ENCODE results near the gene RALGPS1. TPM values are rescaled to one million over a fixed set of nuclear protein-coding genes. Genes with fewer than 3 reads are reported as not detected.

Gene RALGPS1
- total and polyA plus RNA-seq, 3 experiments from 2014 or later: 1.6 to 3.2 (median 2.4) TPM

DNA sequence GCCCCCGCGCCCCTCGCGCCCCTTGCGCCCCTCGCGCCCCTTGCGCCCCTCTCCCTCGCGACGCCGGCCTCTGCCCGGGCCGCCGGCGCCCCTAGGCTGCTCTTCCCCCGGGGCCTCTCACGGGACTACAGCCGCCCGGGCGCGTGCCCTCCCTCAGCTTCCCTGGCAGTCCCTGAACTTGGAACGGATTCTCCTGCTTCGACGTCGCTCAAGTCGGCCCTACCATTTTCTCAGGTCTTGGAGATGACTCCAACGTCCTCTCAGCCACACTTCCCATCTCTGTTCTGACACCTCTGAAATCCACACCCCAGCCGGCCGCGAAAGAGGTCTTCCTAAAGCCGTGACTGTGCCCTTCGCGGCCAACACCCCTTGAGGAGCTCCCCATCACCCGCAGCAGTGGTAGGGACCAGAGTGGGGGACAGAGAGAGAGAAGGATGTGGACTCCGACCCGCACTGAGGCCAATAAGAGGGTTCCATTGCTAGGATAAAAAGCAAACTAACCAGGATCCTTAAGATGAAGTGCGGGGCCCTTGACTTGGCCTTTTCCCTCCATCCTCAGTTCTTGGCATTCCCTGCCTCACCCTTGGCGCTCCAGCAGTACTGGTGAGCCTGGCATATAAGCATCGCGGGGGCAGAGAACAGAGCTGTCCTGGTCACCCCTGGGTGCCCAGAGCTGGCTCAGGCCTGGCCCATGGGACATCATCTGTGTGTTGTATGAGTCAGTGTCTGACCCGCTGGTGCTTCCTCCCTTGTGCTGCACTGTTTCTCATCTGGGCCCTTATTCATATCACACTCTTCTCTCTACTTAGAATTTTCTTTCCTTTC, 311.4 kb downstream of the RALGPS1 start:
- Histone ChIP-seq H3K4me1 (ENCODE audit: insufficient read depth, low read length) (peaks cover 35% of the 10 kb centered on the region), H3K27ac (ENCODE audit: low read depth, low read length) (no peak overlapping the region), H3K36me3 (ENCODE audit: insufficient read depth, low read length) (no peaks in the 10 kb centered on the region), H3K4me3 (ENCODE audit: low read length) (no peak overlapping the region), H3K27me3 (ENCODE audit: insufficient read depth, low read length, poor library complexity, severe bottlenecking) (no peaks in the 10 kb centered on the region), H3K9me3 (ENCODE audit: low read length) (no peaks in the 10 kb centered on the region)
- peak overlapping the region in 5 of 8 donors; percentile 16 to 72 (median 56) for H3K27ac Mint-ChIP-seq
- peak overlapping the region; percentile 81 to 93 (median 84) for H3K4me3 Mint-ChIP-seq
- H3K4me1 Mint-ChIP-seq: peaks cover 27 to 46% (median 43%) of the 10 kb centered on the region in 3 donors
- peaks cover 0 to 2% (median 0%) of the 10 kb centered on the region in 3 donors for H3K36me3 Mint-ChIP-seq
- POLR2A ChIA-PET: interaction anchor here (0.6 kb wide), 1 partner anchor 195 kb away, joined by 5 read pairs; no protein-coding TSS in a partner anchor
- CTCF ChIA-PET: interaction anchor here (0.8 to 2.7 kb wide), 4 partner anchors 11 to 891 kb away, joined by 3 to 19 read pairs (median 6); partner anchors contain the start of genes LRSAM1 and RPL12
- peak in 1 of 5 donors; percentile 13 for DNase-seq
- peaks cover 0 to 3% of the 10 kb centered on the region in 2 donors for H3K27me3 Mint-ChIP-seq
- H3K9me3 Mint-ChIP-seq: no peaks in the 10 kb centered on the region

- POLR2A ChIA-PET: no interaction called here
- H3K4me1 ChIP-seq (ENCODE audit: insufficient read depth, low read length): peaks cover 11% of the 10 kb centered on the region
- no peak overlapping the region for H3K4me3 Mint-ChIP-seq
- H3K27me3 Mint-ChIP-seq: peaks cover 3 to 6% of the 10 kb centered on the region in 2 donors
- H3K27ac ChIP-seq (ENCODE audit: low read depth, low read length): no peak overlapping the region
- H3K27me3 ChIP-seq (ENCODE audit: insufficient read depth, low read length, poor library complexity, severe bottlenecking): no peaks in the 10 kb centered on the region
- H3K9me3 ChIP-seq (ENCODE audit: low read length): no peaks in the 10 kb centered on the region
- peaks cover 9 to 12% (median 11%) of the 10 kb centered on the region in 3 donors for H3K4me1 Mint-ChIP-seq
- no peaks in the 10 kb centered on the region for H3K9me3 Mint-ChIP-seq
- DNase-seq: no peak
- no peaks in the 10 kb centered on the region for H3K36me3 ChIP-seq (ENCODE audit: insufficient read depth, low read length)
- H3K27ac Mint-ChIP-seq: no peak overlapping the region
- CTCF ChIA-PET: no interaction called here
- H3K4me3 ChIP-seq (ENCODE audit: low read length): no peak overlapping the region
- peaks cover 0 to 1% (median 0%) of the 10 kb centered on the region in 3 donors for H3K36me3 Mint-ChIP-seq
These were observed 315.3 kb downstream of the RALGPS1 start for GRCh38 chr9:127229691-127230417.

DNA sequence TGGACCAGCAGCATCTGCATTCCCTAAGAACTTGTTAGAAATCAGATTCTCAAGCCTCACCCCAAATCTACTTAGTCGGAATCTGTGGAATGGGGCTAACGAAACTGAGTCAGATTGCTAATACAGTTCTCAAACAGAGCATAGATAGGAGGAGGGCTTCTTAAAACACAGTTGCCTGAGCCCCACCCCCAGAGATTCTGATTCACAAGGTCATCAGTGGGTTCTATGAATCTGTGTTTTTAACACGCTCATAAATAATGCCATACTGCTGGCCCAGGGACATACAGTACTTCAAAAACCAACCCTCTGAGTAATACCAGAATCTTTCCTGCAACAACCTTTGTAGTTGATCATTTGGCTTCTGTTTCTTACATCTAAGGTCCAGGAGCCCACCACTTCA, 317.1 kb downstream of the RALGPS1 start:
- H3K27me3 Mint-ChIP-seq: peaks cover 1 to 21% of the 10 kb centered on the region in 2 donors
- DNase-seq: no peak
- H3K9me3 ChIP-seq (ENCODE audit: low read length): no peaks in the 10 kb centered on the region

GRCh38 chr9:127232833-127233549, 318.4 kb downstream of the RALGPS1 start:
- Histone ChIP-seq H3K27ac (ENCODE audit: low read depth, low read length) (no peak overlapping the region), H3K4me3 (ENCODE audit: low read length) (no peak overlapping the region), H3K36me3 (ENCODE audit: insufficient read depth, low read length) (no peaks in the 10 kb centered on the region), H3K4me1 (ENCODE audit: insufficient read depth, low read length) (no peaks in the 10 kb centered on the region), H3K27me3 (ENCODE audit: insufficient read depth, low read length, poor library complexity, severe bottlenecking) (no peaks in the 10 kb centered on the region), H3K9me3 (ENCODE audit: low read length) (no peaks in the 10 kb centered on the region)
- Mint-ChIP-seq H3K4me3 (no peak overlapping the region), H3K4me1 (no peaks in the 10 kb centered on the region), H3K36me3 (peaks cover 0 to 4% (median 0%) of the 10 kb centered on the region in 3 donors), H3K27me3 (peaks cover 1 to 26% of the 10 kb centered on the region in 2 donors), H3K27ac (no peak overlapping the region), H3K9me3 (no peaks in the 10 kb centered on the region)
- ChIA-PET POLR2A (no interaction called here), CTCF (no interaction called here)
- DNase-seq: no peak

More for the DNA sequence above, 317.1 kb downstream of the RALGPS1 start:
- H3K4me3 ChIP-seq (ENCODE audit: low read length): no peak overlapping the region
- no peaks in the 10 kb centered on the region for H3K36me3 ChIP-seq (ENCODE audit: insufficient read depth, low read length)
- peaks cover 2% of the 10 kb centered on the region for H3K4me1 ChIP-seq (ENCODE audit: insufficient read depth, low read length)
- H3K36me3 Mint-ChIP-seq: peaks cover 0 to 4% (median 0%) of the 10 kb centered on the region in 3 donors
- H3K27me3 ChIP-seq (ENCODE audit: insufficient read depth, low read length, poor library complexity, severe bottlenecking): no peaks in the 10 kb centered on the region
- POLR2A ChIA-PET: no interaction called here
- H3K4me3 Mint-ChIP-seq: no peak overlapping the region
- H3K27ac Mint-ChIP-seq: peak overlapping the region in 1 of 8 donors; percentile 52
- H3K9me3 Mint-ChIP-seq: no peaks in the 10 kb centered on the region
- H3K27ac ChIP-seq (ENCODE audit: low read depth, low read length): no peak overlapping the region
- CTCF ChIA-PET: no interaction called here
- peaks cover 1 to 2% (median 1%) of the 10 kb centered on the region in 3 donors for H3K4me1 Mint-ChIP-seq

DNA sequence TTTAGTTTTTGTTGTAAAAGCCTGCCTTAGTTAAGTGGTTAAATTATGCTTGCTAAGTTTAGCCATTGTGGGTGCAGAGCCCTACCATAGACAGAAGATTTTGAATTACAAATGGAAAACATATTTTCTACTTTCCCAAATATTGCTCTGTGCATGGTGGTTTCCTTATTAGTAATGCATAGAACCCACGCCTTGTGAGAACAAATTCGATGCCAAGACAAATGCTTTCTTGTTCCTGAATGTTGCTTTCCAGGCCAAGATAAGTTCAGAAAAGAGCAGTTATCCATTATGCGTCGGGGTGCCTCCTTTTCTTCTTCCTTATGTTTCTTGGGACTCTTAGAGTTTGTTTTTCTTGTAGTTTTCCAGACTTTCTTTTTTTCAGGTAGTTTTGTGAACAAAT, 319.0 kb downstream of the RALGPS1 start:
- Histone ChIP-seq H3K9me3 (ENCODE audit: low read length) (no peaks in the 10 kb centered on the region), H3K4me3 (ENCODE audit: low read length) (no peak overlapping the region), H3K27ac (ENCODE audit: low read depth, low read length) (no peak overlapping the region), H3K27me3 (ENCODE audit: insufficient read depth, low read length, poor library complexity, severe bottlenecking) (no peaks in the 10 kb centered on the region), H3K4me1 (ENCODE audit: insufficient read depth, low read length) (no peaks in the 10 kb centered on the region), H3K36me3 (ENCODE audit: insufficient read depth, low read length) (no peaks in the 10 kb centered on the region)
- no peak overlapping the region for H3K27ac Mint-ChIP-seq
- H3K4me3 Mint-ChIP-seq: no peak overlapping the region
- DNase-seq: no peak
- ChIA-PET POLR2A (no interaction called here), CTCF (no interaction called here)
- no peaks in the 10 kb centered on the region for H3K4me1 Mint-ChIP-seq
- no peaks in the 10 kb centered on the region for H3K9me3 Mint-ChIP-seq
- H3K36me3 Mint-ChIP-seq: peaks cover 0 to 4% (median 0%) of the 10 kb centered on the region in 3 donors
- peaks cover 1 to 26% of the 10 kb centered on the region in 2 donors for H3K27me3 Mint-ChIP-seq

DNA sequence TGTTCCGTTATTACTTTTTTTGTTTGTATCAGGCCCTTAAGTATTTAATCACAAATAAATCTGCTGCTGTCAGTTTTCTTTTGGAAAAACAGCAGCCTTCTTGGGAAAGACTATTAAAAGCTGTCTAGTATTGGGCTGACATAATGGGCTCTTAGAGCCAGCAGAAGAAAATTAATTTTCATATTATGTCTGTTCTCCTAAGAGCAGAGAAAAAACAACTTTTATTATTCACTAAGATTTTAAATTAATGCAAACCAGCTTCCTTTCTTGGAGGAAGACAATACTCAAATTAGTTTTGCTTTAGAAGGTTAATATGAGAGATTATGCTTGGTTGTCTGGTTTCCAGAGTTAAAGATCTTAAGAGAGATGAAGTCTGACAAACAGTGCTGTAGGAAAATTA, 319.4 kb downstream of the RALGPS1 start:
- Histone ChIP-seq H3K27ac (ENCODE audit: low read depth, low read length) (no peak overlapping the region), H3K27me3 (ENCODE audit: insufficient read depth, low read length, poor library complexity, severe bottlenecking) (no peaks in the 10 kb centered on the region), H3K9me3 (ENCODE audit: low read length) (no peaks in the 10 kb centered on the region), H3K36me3 (ENCODE audit: insufficient read depth, low read length) (no peaks in the 10 kb centered on the region), H3K4me3 (ENCODE audit: low read length) (no peak overlapping the region), H3K4me1 (ENCODE audit: insufficient read depth, low read length) (no peaks in the 10 kb centered on the region)
- POLR2A ChIA-PET: no interaction called here
- H3K4me3 Mint-ChIP-seq: no peak overlapping the region
- peaks cover 0 to 4% (median 0%) of the 10 kb centered on the region in 3 donors for H3K36me3 Mint-ChIP-seq
- no peaks in the 10 kb centered on the region for H3K4me1 Mint-ChIP-seq
- CTCF ChIA-PET: no interaction called here
- H3K27me3 Mint-ChIP-seq: peaks cover 4 to 26% of the 10 kb centered on the region in 2 donors
- H3K9me3 Mint-ChIP-seq: no peaks in the 10 kb centered on the region
- H3K27ac Mint-ChIP-seq: no peak overlapping the region
- no peak for DNase-seq

- no peaks in the 10 kb centered on the region for H3K4me1 Mint-ChIP-seq
- H3K9me3 ChIP-seq (ENCODE audit: low read length): no peaks in the 10 kb centered on the region
- peaks cover 0 to 4% (median 0%) of the 10 kb centered on the region in 3 donors for H3K36me3 Mint-ChIP-seq
- peaks cover 4 to 20% of the 10 kb centered on the region in 2 donors for H3K27me3 Mint-ChIP-seq
- no peak for DNase-seq
- H3K4me3 ChIP-seq (ENCODE audit: low read length): no peak overlapping the region
- H3K4me1 ChIP-seq (ENCODE audit: insufficient read depth, low read length): no peaks in the 10 kb centered on the region
- POLR2A ChIA-PET: no interaction called here
- no peaks in the 10 kb centered on the region for H3K36me3 ChIP-seq (ENCODE audit: insufficient read depth, low read length)
- no peak overlapping the region for H3K27ac Mint-ChIP-seq
- no peaks in the 10 kb centered on the region for H3K9me3 Mint-ChIP-seq
- no peak overlapping the region for H3K27ac ChIP-seq (ENCODE audit: low read depth, low read length)
- H3K27me3 ChIP-seq (ENCODE audit: insufficient read depth, low read length, poor library complexity, severe bottlenecking): no peaks in the 10 kb centered on the region
- CTCF ChIA-PET: no interaction called here
- H3K4me3 Mint-ChIP-seq: no peak overlapping the region
These were observed 323.2 kb downstream of the RALGPS1 start for GRCh38 chr9:127237801-127238200.

Data from CD8-positive, alpha-beta memory T cell (primary cell).